GM12865 (cell line): ENCODE measurements around the gene KATNB1.
"Not testable (repeated sequence)": the region's sequence is repeated elsewhere in the genome, so short reads cannot be mapped to it uniquely, and the experiment has no call there.

ENCODE experiments used
- DNase-seq: peaks from one replicate; pipeline ENCODE4 v3.0.0; 2010; ENCODE audit warnings: low read depth
- H3K4me3 ChIP-seq: 2 replicates; pipeline ENCODE4 v1.5.1; 2011; ENCODE audit warnings: mild to moderate bottlenecking, low read depth, low read length, control low read depth
- TF ChIP-seq, protein P1 (sequence below): IDR thresholded peaks from 2 replicates; pipeline ENCODE4 v1.5.1; 2011; ENCODE audit warnings: low read length, control low read depth, low read depth, inconsistent platforms; ENCODE audit not compliant: insufficient read depth; ENCODE audit errors: missing control alignments

KATNB1 gene

DNA sequence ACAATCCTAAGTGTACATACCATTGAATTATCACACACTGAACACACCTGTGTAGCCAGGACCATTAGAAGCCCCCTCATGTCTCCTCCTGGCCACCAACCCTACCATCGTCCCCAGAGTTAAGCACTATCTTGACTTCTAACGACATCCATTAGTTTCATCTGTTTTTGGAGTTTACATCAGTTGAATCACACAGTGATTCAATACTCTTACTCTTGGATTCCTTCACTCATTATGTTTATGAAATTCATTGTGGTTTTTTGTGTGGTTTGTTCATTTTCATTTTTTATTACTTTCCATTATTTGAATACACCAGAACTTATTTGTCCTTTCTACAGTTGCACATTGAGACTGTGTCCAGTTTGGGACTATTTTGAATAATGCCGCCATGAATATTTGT lies 27.4 kb upstream of the KATNB1 start:
- DNase-seq: no peak
- TF ChIP-seq, protein P1, sequence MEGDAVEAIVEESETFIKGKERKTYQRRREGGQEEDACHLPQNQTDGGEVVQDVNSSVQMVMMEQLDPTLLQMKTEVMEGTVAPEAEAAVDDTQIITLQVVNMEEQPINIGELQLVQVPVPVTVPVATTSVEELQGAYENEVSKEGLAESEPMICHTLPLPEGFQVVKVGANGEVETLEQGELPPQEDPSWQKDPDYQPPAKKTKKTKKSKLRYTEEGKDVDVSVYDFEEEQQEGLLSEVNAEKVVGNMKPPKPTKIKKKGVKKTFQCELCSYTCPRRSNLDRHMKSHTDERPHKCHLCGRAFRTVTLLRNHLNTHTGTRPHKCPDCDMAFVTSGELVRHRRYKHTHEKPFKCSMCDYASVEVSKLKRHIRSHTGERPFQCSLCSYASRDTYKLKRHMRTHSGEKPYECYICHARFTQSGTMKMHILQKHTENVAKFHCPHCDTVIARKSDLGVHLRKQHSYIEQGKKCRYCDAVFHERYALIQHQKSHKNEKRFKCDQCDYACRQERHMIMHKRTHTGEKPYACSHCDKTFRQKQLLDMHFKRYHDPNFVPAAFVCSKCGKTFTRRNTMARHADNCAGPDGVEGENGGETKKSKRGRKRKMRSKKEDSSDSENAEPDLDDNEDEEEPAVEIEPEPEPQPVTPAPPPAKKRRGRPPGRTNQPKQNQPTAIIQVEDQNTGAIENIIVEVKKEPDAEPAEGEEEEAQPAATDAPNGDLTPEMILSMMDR: no peak
- no peak overlapping the region for H3K4me3 ChIP-seq

DNA sequence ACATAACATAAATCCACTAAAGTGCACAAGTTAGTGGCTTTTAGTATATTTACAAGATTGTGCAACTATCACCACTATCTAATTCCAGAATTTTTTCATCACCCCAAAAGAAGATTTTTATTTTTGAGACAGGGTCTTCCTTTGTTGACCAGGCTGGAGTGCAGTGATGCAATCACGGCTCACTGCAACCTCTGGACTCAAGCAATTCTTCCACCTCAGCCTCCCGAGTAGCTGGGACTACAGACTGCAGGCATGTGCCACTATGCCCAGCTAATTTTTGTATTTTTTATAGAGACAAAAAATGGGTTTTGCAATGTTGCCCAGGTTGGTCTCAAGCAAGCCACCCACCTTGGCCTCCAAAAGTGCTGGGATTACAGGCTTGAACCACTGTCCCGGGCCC lies 25.9 kb upstream of the KATNB1 start:
- TF ChIP-seq, protein P1: no peak
- DNase-seq: no peak
- H3K4me3 ChIP-seq: no peak overlapping the region

DNA sequence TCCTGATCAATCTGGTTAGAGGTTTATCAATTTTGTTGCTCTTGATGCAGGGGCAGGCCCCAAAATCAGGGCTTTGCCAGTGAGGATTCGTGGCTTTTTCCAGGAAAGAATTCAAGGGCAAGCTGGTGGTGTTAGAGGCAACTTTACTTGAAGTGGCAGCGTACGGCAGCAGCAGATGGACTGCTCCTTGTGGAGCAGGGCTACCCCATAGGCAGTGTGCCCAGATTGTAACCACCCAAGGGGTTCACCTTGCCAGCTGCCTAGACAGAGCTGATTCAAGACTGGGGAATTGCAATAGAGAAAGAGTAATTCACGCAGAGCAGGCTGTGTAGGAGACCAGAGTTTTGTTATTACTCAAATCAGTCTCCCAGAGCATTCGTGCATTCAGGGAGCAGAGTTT lies 24.2 kb upstream of the KATNB1 start:
- TF ChIP-seq, protein P1: no peak
- no peak overlapping the region for H3K4me3 ChIP-seq
- DNase-seq: no peak

DNA sequence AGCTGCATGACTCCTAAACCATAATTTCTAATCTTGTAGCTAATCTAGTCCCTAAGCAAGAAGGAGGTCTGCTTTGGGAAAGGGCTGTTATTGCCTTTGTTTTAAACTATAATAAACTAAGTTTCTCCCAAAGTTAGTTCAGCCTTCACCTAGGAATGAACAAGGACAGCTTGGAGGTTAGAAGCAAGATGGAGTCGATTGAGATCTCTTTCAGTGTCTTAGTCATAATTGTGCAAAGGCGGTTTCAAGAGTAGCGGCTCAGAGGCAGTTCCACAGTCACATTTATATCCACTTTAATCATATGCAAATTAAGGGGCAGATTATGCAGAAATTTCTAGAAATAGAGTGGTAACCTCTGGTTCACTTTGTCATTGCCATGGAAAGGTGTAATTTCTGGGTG lies 23.6 kb upstream of the KATNB1 start:
- H3K4me3 ChIP-seq: no peak overlapping the region
- TF ChIP-seq, protein P1: no peak
- no peak for DNase-seq

DNA sequence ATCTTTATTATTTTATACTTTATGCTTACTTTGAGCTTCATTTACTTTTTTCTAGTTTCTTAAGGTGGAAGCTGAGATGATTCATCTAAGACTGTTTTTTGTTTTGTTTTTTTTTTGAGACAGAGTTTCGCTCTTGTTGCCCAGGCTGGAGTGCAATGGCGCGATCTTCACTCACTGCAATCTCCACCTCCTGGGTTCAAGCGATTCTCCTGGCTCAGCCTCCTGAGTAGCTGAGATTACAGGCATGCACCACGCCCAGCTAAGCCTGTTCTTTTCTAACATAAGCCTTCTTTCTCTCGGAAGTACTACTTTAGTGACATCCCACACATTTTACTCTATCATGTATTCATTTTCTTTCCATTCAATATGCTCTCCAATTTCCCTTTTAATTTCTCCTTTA lies 23.0 kb upstream of the KATNB1 start:
- not testable (repeated sequence) for H3K4me3 ChIP-seq, DNase-seq

DNA sequence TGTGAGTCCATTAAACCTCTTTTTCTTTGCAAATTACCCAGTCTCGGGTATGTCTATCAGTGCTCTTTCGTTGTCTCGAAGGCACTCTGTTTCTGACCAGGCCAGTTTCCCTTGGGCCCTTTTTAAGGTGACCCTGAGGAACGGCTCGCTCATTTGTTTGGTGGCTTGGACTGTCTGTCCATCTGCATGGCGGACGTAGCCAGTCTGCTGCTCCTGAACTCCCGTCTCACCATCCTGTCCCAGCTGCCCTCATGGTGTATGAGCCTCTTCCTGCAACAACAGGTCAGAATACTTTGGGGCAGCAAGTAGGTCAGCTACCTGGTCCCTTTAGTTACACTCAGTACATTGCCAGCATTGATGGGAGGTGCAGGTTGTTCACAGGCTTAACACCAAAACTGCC lies 22.0 kb upstream of the KATNB1 start:
- no peak overlapping the region for H3K4me3 ChIP-seq
- TF ChIP-seq, protein P1: no peak
- no peak for DNase-seq

DNA sequence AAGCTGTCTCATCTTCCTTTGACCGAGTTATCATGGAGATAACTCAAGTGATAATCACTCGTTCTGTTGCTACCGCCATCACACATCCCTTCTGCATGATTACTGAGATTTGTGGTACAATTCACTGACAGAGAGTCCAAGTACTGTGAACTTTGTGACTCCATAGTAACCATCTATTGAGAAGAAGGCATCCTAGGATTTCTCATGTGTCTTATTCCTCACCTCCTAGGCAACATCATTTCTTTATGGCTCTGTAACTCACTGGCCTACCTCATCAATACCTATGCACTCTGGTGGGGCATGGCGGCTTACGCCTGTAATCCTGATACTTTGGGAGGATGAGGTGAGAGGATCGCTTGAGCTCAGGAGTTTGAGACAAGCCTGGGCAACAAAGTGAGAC lies 21.5 kb upstream of the KATNB1 start:
- no peak for DNase-seq
- H3K4me3 ChIP-seq: no peak overlapping the region
- TF ChIP-seq, protein P1: no peak
